H1 (cell line): ENCODE results near the gene AGFG2. TPM values are rescaled to one million over a fixed set of nuclear protein-coding genes. Genes with fewer than 3 reads are reported as not detected.

Source experiments
- CTCF ChIA-PET: fragments of 300-600 bp; sonication (Branson Sonifier 250); formaldehyde crosslinking; loops from one replicate; lab custom pipeline; 2021; ENCODE audit not compliant: partially characterized antibody; lab: Charles Lee
- POLR2A ChIA-PET: fragments of 300-600 bp; sonication (Branson Sonifier 250); formaldehyde crosslinking; loops from one replicate; lab custom pipeline; 2021; ENCODE audit warnings: inconsistent platforms; ENCODE audit not compliant: partially characterized antibody; lab: Charles Lee
- DNase-seq, 2 experiments: peaks; one replicate each; pipeline versions ENCODE4 v3.0.0 to v3.0.0-alpha.2; 2010 to 2022; ENCODE audit warnings: low spot score in 2 of 2, low read depth in 1 of 2, mixed read lengths in 1 of 2
- FAIRE-seq: peaks from 2 replicates; lab custom pipeline; 2011; peaks lifted over from hg19 to GRCh38; lab: Jason Lieb, UNC
- H2AFZ ChIP-seq: 2 replicates; pipeline ENCODE4 v1.8.1; 2012; ENCODE audit warnings: low read length, inconsistent platforms
- H2AK5ac ChIP-seq: 2 replicates; pipeline ENCODE4 v1.6.1; 2013; ENCODE audit warnings: low read depth, low read length
- H2BK120ac ChIP-seq: replicated peaks from 2 replicates; pipeline ENCODE3; 2013; ENCODE audit warnings: low read depth, low read length, inconsistent platforms
- H2BK12ac ChIP-seq: 2 replicates; pipeline ENCODE4 v1.6.1; 2013; ENCODE audit warnings: low read depth, low read length
- H2BK15ac ChIP-seq: 2 replicates; pipeline ENCODE4 v1.6.1; 2013; ENCODE audit warnings: low read length
- H2BK20ac ChIP-seq: 2 replicates; pipeline ENCODE4 v1.6.1; 2013; ENCODE audit warnings: low read length
- H2BK5ac ChIP-seq: 2 replicates; pipeline ENCODE4 v1.6.1; 2013; ENCODE audit warnings: low read depth, low read length
- H3K14ac ChIP-seq: 2 replicates; pipeline ENCODE4 v1.6.1; 2013; ENCODE audit warnings: inconsistent platforms; ENCODE audit not compliant: insufficient read length
- H3K18ac ChIP-seq: 2 replicates; pipeline ENCODE4 v1.6.1; 2013; ENCODE audit warnings: low read length; ENCODE audit errors: extremely low read depth
- H3K23ac ChIP-seq: 2 replicates; pipeline ENCODE4 v1.6.1; 2013; ENCODE audit warnings: inconsistent platforms; ENCODE audit not compliant: insufficient read length
- H3K23me2 ChIP-seq: 2 replicates; pipeline ENCODE4 v1.6.1; 2013; ENCODE audit warnings: low read depth, low read length
- H3K27ac ChIP-seq: 2 replicates; pipeline ENCODE4 v1.6.1; 2011; ENCODE audit warnings: low read depth, low read length, inconsistent platforms
- H3K27me3 ChIP-seq, 4 experiments: replicated peaks in 1 of 4; 1 replicate in 1 of 4; 2 replicates in 3 of 4; pipeline versions ENCODE4 v1.6.1 to v1.8.1; 2011 to 2013; ENCODE audit warnings: low read length in 3 of 4, mild to moderate bottlenecking in 3 of 4, inconsistent platforms in 2 of 4, mixed read lengths in 2 of 4, moderate library complexity in 1 of 4; ENCODE audit not compliant: control insufficient read depth in 3 of 4, insufficient read depth in 3 of 4; ENCODE audit errors: extremely low read depth in 1 of 4
- H3K36me3 ChIP-seq, 4 experiments: 2 replicates each; pipeline versions ENCODE4 v1.6.1 to v1.8.1; 2011 to 2013; ENCODE audit warnings: mild to moderate bottlenecking in 4 of 4, low read length in 3 of 4, moderate library complexity in 2 of 4, control low read depth in 1 of 4, inconsistent platforms in 1 of 4; ENCODE audit not compliant: insufficient read depth in 4 of 4, control insufficient read depth in 2 of 4
- H3K4ac ChIP-seq: replicated peaks from 2 replicates; pipeline ENCODE3; 2013; ENCODE audit warnings: low read length, low read depth, mixed read lengths, inconsistent platforms; ENCODE audit not compliant: insufficient read length
- H3K4me1 ChIP-seq, 4 experiments: replicated peaks in 1 of 4; 1 replicate in 1 of 4; 2 replicates in 3 of 4; pipeline versions ENCODE4 v1.6.1 to v1.8.1; 2011 to 2013; ENCODE audit warnings: low read length in 3 of 4, inconsistent platforms in 2 of 4, mixed read lengths in 1 of 4; ENCODE audit not compliant: insufficient read depth in 4 of 4, control insufficient read depth in 3 of 4
- H3K4me2 ChIP-seq, 2 experiments: 2 replicates each; pipeline versions ENCODE4 v1.6.1 to v1.8.1; 2011 to 2013; ENCODE audit warnings: low read depth in 2 of 2, low read length in 2 of 2, control low read depth in 1 of 2, inconsistent platforms in 1 of 2, mild to moderate bottlenecking in 1 of 2; ENCODE audit not compliant: insufficient read depth in 1 of 2
- H3K4me3 ChIP-seq, 4 experiments: fragments of 200-600, 300-600 bp in 1 of 4; sonication (generic), shearing (Covaris generic), sonication (Bioruptor Twin) in 1 of 4; 2 replicates each; pipeline versions ENCODE4 v1.5.1 to v1.8.1; 2011 to 2016; ENCODE audit warnings: low read length in 4 of 4, low read depth in 3 of 4, control low read depth in 2 of 4, inconsistent platforms in 2 of 4, mild to moderate bottlenecking in 2 of 4, mixed read lengths in 1 of 4, moderate library complexity in 1 of 4; ENCODE audit not compliant: insufficient read depth in 2 of 4; ENCODE audit errors: extremely low read depth in 1 of 4
- H3K56ac ChIP-seq: replicated peaks from 2 replicates; pipeline ENCODE3; 2013; ENCODE audit warnings: low read depth, mild to moderate bottlenecking, mixed read lengths, low read length, inconsistent platforms; ENCODE audit not compliant: insufficient read length
- H3K79me1 ChIP-seq: 2 replicates; pipeline ENCODE4 v1.6.1; 2013; ENCODE audit warnings: low read depth, low read length, control low read depth
- H3K79me2 ChIP-seq, 2 experiments: 2 replicates each; pipeline versions ENCODE4 v1.6.1 to v1.8.1; 2012 to 2013; ENCODE audit warnings: low read length in 2 of 2, mild to moderate bottlenecking in 2 of 2, inconsistent platforms in 1 of 2; ENCODE audit not compliant: insufficient read depth in 2 of 2, control insufficient read depth in 1 of 2
- H3K9ac ChIP-seq, 4 experiments: replicated peaks in 1 of 4; 1 replicate in 1 of 4; 2 replicates in 3 of 4; pipeline versions ENCODE4 v1.6.1 to v1.8.1; 2011 to 2013; ENCODE audit warnings: low read depth in 3 of 4, low read length in 3 of 4, control low read depth in 2 of 4, mild to moderate bottlenecking in 2 of 4, moderate library complexity in 2 of 4, inconsistent platforms in 1 of 4; ENCODE audit errors: extremely low read depth in 1 of 4
- H3K9me3 ChIP-seq, 2 experiments: 2 replicates each; pipeline versions ENCODE4 v1.6.1 to v1.8.1; 2012 to 2013; ENCODE audit warnings: mild to moderate bottlenecking in 2 of 2, moderate library complexity in 2 of 2, control low read depth in 1 of 2, inconsistent platforms in 1 of 2, low read depth in 1 of 2, low read length in 1 of 2, mixed read lengths in 1 of 2; ENCODE audit not compliant: insufficient read depth in 2 of 2
- H4K20me1 ChIP-seq, 2 experiments: replicated peaks in 1 of 2; 2 replicates each; pipeline versions ENCODE3 to v1.8.1; 2011 to 2013; ENCODE audit warnings: inconsistent platforms in 2 of 2, low read length in 2 of 2, mild to moderate bottlenecking in 1 of 2; ENCODE audit not compliant: insufficient read depth in 2 of 2, control insufficient read depth in 1 of 2
- H4K5ac ChIP-seq: 2 replicates; pipeline ENCODE4 v1.6.1; 2013; ENCODE audit warnings: low read length, low read depth, mixed read lengths, inconsistent platforms; ENCODE audit not compliant: insufficient read length
- H4K8ac ChIP-seq: 2 replicates; pipeline ENCODE4 v1.8.0; 2013; ENCODE audit warnings: mild to moderate bottlenecking, moderate library complexity, low read length, inconsistent platforms; ENCODE audit not compliant: insufficient read depth; ENCODE audit errors: extremely low read depth
- H4K91ac ChIP-seq: replicated peaks from 2 replicates; pipeline ENCODE3; 2013; ENCODE audit warnings: low read length, mixed read lengths, inconsistent platforms; ENCODE audit not compliant: insufficient read length
- ASH2L ChIP-seq: fragments of 200-600, 300-600 bp; sonication (generic); IDR thresholded peaks from one replicate; pipeline ENCODE4 v1.7.1; 2017; ENCODE audit warnings: low read length
- BCL11A ChIP-seq, 2 experiments: IDR thresholded peaks; one replicate each; pipeline ENCODE4 v1.6.1; 2011; ENCODE audit warnings: low read depth in 2 of 2, low read length in 2 of 2, mild to moderate bottlenecking in 2 of 2
- CBX5 ChIP-seq: fragments of 300-800, 300-1000 bp; sonication (generic); IDR thresholded peaks from 2 replicates; pipeline ENCODE4 v1.7.1; 2016; ENCODE audit warnings: antibody characterized with exemption, low read length, low read depth
- CHD1 ChIP-seq: IDR thresholded peaks from 2 replicates; pipeline ENCODE4 v1.6.1; 2012; ENCODE audit warnings: low read depth, low read length, improper control_type of control experiment
- JUND ChIP-seq: IDR thresholded peaks from 2 replicates; pipeline ENCODE4 v1.6.1; 2011; ENCODE audit warnings: mild to moderate bottlenecking, improper control_type of control experiment, low read length
- MAX ChIP-seq: IDR thresholded peaks from 2 replicates; pipeline ENCODE4 v1.6.1; 2012; ENCODE audit warnings: inconsistent platforms
- POU5F1 ChIP-seq: IDR thresholded peaks from 2 replicates; pipeline ENCODE4 v1.6.1; 2011; ENCODE audit warnings: low read depth, mild to moderate bottlenecking, low read length, moderate library complexity
- TAF7 ChIP-seq: optimal IDR thresholded peaks from 2 replicates; pipeline ENCODE3; 2011; ENCODE audit warnings: low read depth, mild to moderate bottlenecking, inconsistent platforms, low read length, moderate library complexity, borderline replicate concordance
- TCF12 ChIP-seq: IDR thresholded peaks from 2 replicates; pipeline ENCODE4 v1.6.1; 2011; ENCODE audit warnings: low read depth, mild to moderate bottlenecking, low read length
- YY1 ChIP-seq: IDR thresholded peaks from 2 replicates; pipeline ENCODE4 v1.6.1; 2011; ENCODE audit warnings: low read depth, mild to moderate bottlenecking, low read length
- WGBS, 2 experiments: shearing (Covaris generic) in 1 of 2; methylation state at CpG; one replicate each; pipeline versions ENCODE4 v1.1.6 to v1.1.7; 2013 to 2015; ENCODE audit warnings: low lambda C conversion rate in 2 of 2, mixed read lengths in 2 of 2, inconsistent platforms in 1 of 2, low coverage in 1 of 2, missing lambda C conversion rate in 1 of 2; ENCODE audit not compliant: insufficient replicate concordance in 2 of 2, insufficient coverage in 1 of 2, insufficient read length in 1 of 2; ENCODE audit errors: extremely low coverage in 1 of 2, missing lambda C conversion rate in 1 of 2; 5-methylcytosine and 5-hydroxymethylcytosine counted together
- polyA plus RNA-seq, 7 experiments: library from polyadenylated mRNA; depleted of rRNA in 3 of 7; stranded (reverse) in 5 of 7; unstranded in 2 of 7; fragments of >200 nt in 5 of 7; fragments of 200-250 nt in 2 of 7; gene quantifications; 1 replicate in 5 of 7; 2 replicates in 1 of 7; 4 replicates in 1 of 7; pipeline versions ENCODE4 v1.2.1 to v1.2.3, GENCODE V29; 2011 to 2013; ENCODE audit warnings: missing spikeins in 2 of 7, mixed read lengths in 2 of 7
- total RNA-seq: library from RNA; stranded (reverse); fragmentation: NEBNext Ultra II Directional; extraction: Animal tissue kit (Norgen Biotek cat#: 25700); gene quantifications from 2 replicates; pipeline ENCODE4 v1.2.1, GENCODE V29; 2021

AGFG2 gene
- total and polyA plus RNA-seq, 2 of the 8 experiments (the other 6 are each of a cell fraction or from before 2014, with no cell fraction given): 7.6 to 11.2 TPM

- Histone ChIP-seq H3K23ac (no peak overlapping the region), H4K91ac (no peak overlapping the region), H2AK5ac (no peak overlapping the region), H3K9me3 (no peaks in the 10 kb centered on the region), H3K36me3 (peaks cover 0 to 7% (median under 1%) of the 10 kb centered on the region in 4 experiments; a peak in 3 of 8 replicates), H3K23me2 (peaks cover 25% of the 10 kb centered on the region), H3K4me3 (peak overlapping the region in 1 of 4 experiments; percentile 82; a peak in 1 of 8 replicates), H4K20me1 (no peaks in the 10 kb centered on the region), H2BK12ac (peak overlapping the region; percentile 27; the same call in 1 of the 2 replicates), H3K79me2 (peaks cover 0 to 3% of the 10 kb centered on the region in 2 experiments; a peak in 1 of 4 replicates), H4K8ac (no peak overlapping the region), H3K79me1 (0 out of 2 replicates have a peak, but pooled peaks cover 2% of the 10 kb centered on the region), H3K27me3 (peaks cover 0 to 10% (median 4%) of the 10 kb centered on the region in 4 experiments; a peak in 2 of 7 replicates), H3K4me1 (peaks cover 0 to 25% (median 17%) of the 10 kb centered on the region in 4 experiments; a peak in 6 of 7 replicates), H4K5ac (no peak overlapping the region), H3K56ac (no peak overlapping the region), H3K14ac (no peak overlapping the region), H3K27ac (no peak overlapping the region)
- TF ChIP-seq CHD1 (no peak), POU5F1 (no peak), BCL11A (IDR thresholded peaks at IDR 0.05; ENCODE audit: low read depth in 2 of 2, low read length in 2 of 2) (no peak), MAX (no peak), ASH2L (no peak), YY1 (no peak), JUND (no peak), TCF12 (no peak), TAF7 (no peak), CBX5 (no peak)
- TF ChIP-seq, all 59 proteins: peak for 0
- Histone ChIP-seq H3K9ac (no peak overlapping the region; a peak in 1 of 7 replicates), H2BK120ac (no peak overlapping the region), H2BK5ac (0 out of 2 replicates have a peak overlapping the region, but pooled peaks have one; percentile 24), H3K18ac (no peak overlapping the region; the same call in 1 of the 2 replicates), H2BK20ac (no peak overlapping the region), H2BK15ac (0 out of 2 replicates have a peak overlapping the region, but pooled peaks have one; percentile 31), H2AFZ (no peak overlapping the region), H3K4ac (no peak overlapping the region), H3K4me2 (peak overlapping the region; percentile 98)
- CTCF ChIA-PET: interaction anchor here (0.8 to 5.4 kb wide), 12 partner anchors 21 to 207 kb away, joined by 3 to 39 read pairs (median 4); partner anchors contain the start of genes FBXO24, GIGYF1 and LRCH4
- DNase-seq: no peak
- WGBS, 2 experiments: 79% methylated on average over 10 of the region's 12 CpGs; no CpG with 5 or more reads in 1 of the 2 experiments
- no peak for FAIRE-seq
- POLR2A ChIA-PET: interaction anchor here (0.7 to 8.9 kb wide), 8 partner anchors 14 to 177 kb away, joined by 3 to 172 read pairs (median 4); partner anchors contain the start of genes FBXO24, GIGYF1, LRCH4 and ZCWPW1
These were observed 67.3 kb downstream of the AGFG2 start for GRCh38 chr7:100606313-100606712.
